SK-N-SH (cell line): ENCODE results near the gene SLBP. TPM values are rescaled to one million over a fixed set of nuclear protein-coding genes. Genes with fewer than 3 reads are reported as not detected.
A peak's percentile ranks its signal among the peaks of the same experiment; 100 is the strongest.

ENCODE experiments used
- CTCF ChIA-PET: fragments of 300-600, 350-600 bp; formaldehyde crosslinking; extraction: SDS; loops from one replicate; lab custom pipeline; 2021; lab: Yijun Ruan, JAX
- POLR2A ChIA-PET: fragments of 350-600 bp; sonication (Branson Sonifier 250); formaldehyde crosslinking; extraction: SDS; loops from one replicate; lab custom pipeline; 2020; ENCODE audit warnings: antibody characterized with exemption, inconsistent platforms; lab: Yijun Ruan, JAX
- DNase-seq: peaks from one replicate; pipeline ENCODE4 v3.0.0; 2012
- H2AFZ ChIP-seq: fragments of 200-600 bp; sonication (generic); 2 replicates; pipeline ENCODE4 v1.8.1; 2016; ENCODE audit warnings: antibody characterized with exemption, mild to moderate bottlenecking, low read depth
- H3F3A ChIP-seq: fragments of 200-600 bp; sonication (generic); replicated peaks from 2 replicates; pipeline ENCODE3; 2016; ENCODE audit warnings: antibody characterized with exemption, mild to moderate bottlenecking; ENCODE audit not compliant: insufficient read depth
- H3K27ac ChIP-seq, 2 experiments: fragments of 200-500 bp in 1 of 2; fragments of 200-600 bp in 1 of 2; sonication (Bioruptor generic) in 1 of 2; sonication (generic), shearing (Covaris generic) in 1 of 2; 2 replicates each; pipeline versions ENCODE4 v1.5.1 to v1.6.1; 2014 to 2016; ENCODE audit warnings: low read depth in 2 of 2, inconsistent platforms in 1 of 2, low read length in 1 of 2, mild to moderate bottlenecking in 1 of 2, mixed read lengths in 1 of 2
- H3K27me3 ChIP-seq: fragments of 200-600 bp; sonication (generic), shearing (Covaris generic); 2 replicates; pipeline ENCODE4 v1.6.1; 2016; ENCODE audit warnings: mixed run types; ENCODE audit not compliant: insufficient read depth
- H3K36me3 ChIP-seq, 2 experiments: fragments of 200-500 bp in 1 of 2; fragments of 200-600 bp in 1 of 2; sonication (Bioruptor generic) in 1 of 2; sonication (generic) in 1 of 2; replicated peaks in 1 of 2; 2 replicates each; pipeline versions ENCODE3 to v1.5.1; 2014 to 2016; ENCODE audit warnings: low read length in 1 of 2, mild to moderate bottlenecking in 1 of 2; ENCODE audit not compliant: insufficient read depth in 2 of 2, control insufficient read depth in 1 of 2
- H3K4me1 ChIP-seq, 2 experiments: fragments of 200-500 bp in 1 of 2; fragments of 200-600 bp in 1 of 2; sonication (Bioruptor generic) in 1 of 2; sonication (generic), shearing (Covaris generic) in 1 of 2; 2 replicates each; pipeline versions ENCODE4 v1.5.1 to v1.6.1; 2014 to 2016; ENCODE audit warnings: low read depth in 1 of 2, low read length in 1 of 2, mixed run types in 1 of 2; ENCODE audit not compliant: insufficient read depth in 2 of 2, control insufficient read depth in 1 of 2
- H3K4me2 ChIP-seq: fragments of 200-600 bp; sonication (generic), shearing (Covaris generic); 2 replicates; pipeline ENCODE4 v1.6.1; 2017; ENCODE audit warnings: mixed run types
- H3K4me3 ChIP-seq, 2 experiments: fragments of 200-500 bp in 1 of 2; fragments of 200-600 bp in 1 of 2; sonication (Bioruptor generic) in 1 of 2; sonication (generic), shearing (Covaris generic) in 1 of 2; 2 replicates each; pipeline versions ENCODE4 v1.5.1 to v1.8.1; 2014 to 2016; ENCODE audit warnings: low read depth in 2 of 2, inconsistent platforms in 1 of 2, low read length in 1 of 2, mild to moderate bottlenecking in 1 of 2, mixed read lengths in 1 of 2, moderate library complexity in 1 of 2
- H3K79me2 ChIP-seq: fragments of 200-600 bp; sonication (generic); 2 replicates; pipeline ENCODE4 v1.8.1; 2017; ENCODE audit warnings: mild to moderate bottlenecking; ENCODE audit not compliant: insufficient read depth
- H3K9ac ChIP-seq: fragments of 200-600 bp; sonication (generic); 2 replicates; pipeline ENCODE4 v1.6.1; 2017; ENCODE audit warnings: mixed run types
- H3K9me2 ChIP-seq: fragments of 200-600 bp; sonication (generic); 2 replicates; pipeline ENCODE4 v1.6.1; 2017; ENCODE audit warnings: mixed run types
- H3K9me3 ChIP-seq: fragments of 200-600 bp; sonication (generic); 2 replicates; pipeline ENCODE4 v1.6.1; 2017; ENCODE audit warnings: mixed run types, mild to moderate bottlenecking, moderate library complexity
- H4K20me1 ChIP-seq: fragments of 200-600 bp; sonication (generic); 2 replicates; pipeline ENCODE4 v1.6.1; 2017; ENCODE audit warnings: mild to moderate bottlenecking, mixed run types; ENCODE audit not compliant: insufficient read depth
- CHD2 ChIP-seq: fragments of 150-350 bp; IDR thresholded peaks from 2 replicates; pipeline ENCODE4 v1.6.1; 2018; ENCODE audit warnings: low read length; ENCODE audit not compliant: partially characterized antibody
- CTCF ChIP-seq: fragments of 200-600 bp; sonication (generic); IDR thresholded peaks from 2 replicates; pipeline ENCODE4 v1.6.1; 2017; ENCODE audit warnings: antibody characterized with exemption, mild to moderate bottlenecking, moderate library complexity
- ELF1 ChIP-seq: IDR thresholded peaks from 2 replicates; pipeline ENCODE4 v1.4.0; 2012
- FOXJ3 ChIP-seq: sonication (generic); formaldehyde crosslinking; IDR thresholded peaks from 2 replicates; pipeline ENCODE4 v1.5.1; 2020; ENCODE audit warnings: mild to moderate bottlenecking, missing genetic modification reagents
- GATA2 ChIP-seq: sonication (generic); formaldehyde crosslinking; IDR thresholded peaks from 2 replicates; pipeline ENCODE4 v1.5.0; 2020; ENCODE audit warnings: mild to moderate bottlenecking, missing genetic modification reagents
- MAX ChIP-seq: IDR thresholded peaks from 2 replicates; pipeline ENCODE4 v1.4.0; 2012; ENCODE audit warnings: low read depth
- NFIC ChIP-seq: IDR thresholded peaks from 2 replicates; pipeline ENCODE4 v1.4.0; 2012; ENCODE audit warnings: borderline replicate concordance
- RCOR1 ChIP-seq: fragments of 150-350 bp; IDR thresholded peaks from 2 replicates; pipeline ENCODE4 v1.6.1; 2017; ENCODE audit warnings: antibody characterized with exemption, low read length
- REST ChIP-seq: IDR thresholded peaks from 2 replicates; pipeline ENCODE4 v1.6.1; 2012; ENCODE audit warnings: mild to moderate bottlenecking, low read depth, low read length, moderate library complexity
- RXRA ChIP-seq: IDR thresholded peaks from 2 replicates; pipeline ENCODE4 v1.4.0; 2012; ENCODE audit warnings: low read depth, mild to moderate bottlenecking, borderline replicate concordance
- SIN3A ChIP-seq: IDR thresholded peaks from 2 replicates; pipeline ENCODE4 v1.6.1; 2012; ENCODE audit warnings: low read depth, mild to moderate bottlenecking, low read length, moderate library complexity, borderline replicate concordance
- SMC3 ChIP-seq: IDR thresholded peaks from 2 replicates; pipeline ENCODE4 v1.6.1; 2012; ENCODE audit warnings: low read depth, low read length, improper control_type of control experiment
- TAF1 ChIP-seq: IDR thresholded peaks from 2 replicates; pipeline ENCODE4 v1.6.1; 2012; ENCODE audit warnings: low read depth, mild to moderate bottlenecking, low read length, moderate library complexity, borderline replicate concordance
- TCF12 ChIP-seq: IDR thresholded peaks from 2 replicates; pipeline ENCODE4 v1.4.0; 2012
- USF1 ChIP-seq: IDR thresholded peaks from 2 replicates; pipeline ENCODE4 v1.4.0; 2012; ENCODE audit warnings: low read depth, borderline replicate concordance
- ZBTB33 ChIP-seq: IDR thresholded peaks from 2 replicates; pipeline ENCODE4 v1.4.0; 2012; ENCODE audit warnings: low read depth, borderline replicate concordance
- WGBS: methylation state at CpG from one replicate; pipeline ENCODE4 v1.1.6; 2017; ENCODE audit warnings: low lambda C conversion rate; 5-methylcytosine and 5-hydroxymethylcytosine counted together
- polyA plus RNA-seq, 3 experiments: library from polyadenylated mRNA; depleted of rRNA; stranded (reverse); fragments of >200 nt; gene quantifications; 2 replicates each; pipeline ENCODE4 v1.2.3, GENCODE V29; 2012

The SLBP gene
- polyA plus RNA-seq, 1 of the 3 experiments (the other 2 are of a cell fraction), result 51.5 TPM

GRCh38 chr4:1756079-1756478 lies 44.0 kb upstream of the SLBP start:
- Histone ChIP-seq H3K9ac (no peak overlapping the region), H2AFZ (no peak overlapping the region), H3K4me1 (peaks cover 0 to 30% of the 10 kb centered on the region in 2 experiments; a peak in 1 of 4 replicates), H3K79me2 (no peaks in the 10 kb centered on the region), H3K9me3 (no peaks in the 10 kb centered on the region), H3K4me2 (no peak overlapping the region), H3F3A (no peaks in the 10 kb centered on the region), H3K4me3 (no peak overlapping the region), H3K36me3 (no peaks in the 10 kb centered on the region), H3K27me3 (no peaks in the 10 kb centered on the region), H3K9me2 (no peaks in the 10 kb centered on the region)
- 81% methylated on average over 5 of the region's 18 CpGs for WGBS
- ChIA-PET POLR2A (no interaction called here), CTCF (interaction anchor here (0.6 to 12.0 kb wide), 5 partner anchors 8 to 143 kb away, joined by 3 to 88 read pairs (median 10); no protein-coding TSS in a partner anchor)
- TF ChIP-seq SIN3A, result no peak
- TF ChIP-seq RXRA, result no peak
- TF ChIP-seq TAF1, result no peak
- TF ChIP-seq NFIC, result no peak
- no peak for TF ChIP-seq CHD2
- no peak for TF ChIP-seq REST
- TF ChIP-seq ELF1, result no peak
- no peak for TF ChIP-seq RCOR1
- no peak for TF ChIP-seq TCF12
- TF ChIP-seq USF1, result no peak
- TF ChIP-seq MAX, result no peak
- TF ChIP-seq GATA2 (CRISPR knock-in tag), result no peak
- TF ChIP-seq SMC3, result no peak
- TF ChIP-seq FOXJ3 (CRISPR knock-in tag), result no peak
- TF ChIP-seq, all 33 proteins: peak for 0
- Histone ChIP-seq H4K20me1 (no peaks in the 10 kb centered on the region), H3K27ac (no peak overlapping the region; a peak in 1 of 4 replicates)
- peak; percentile 63 for DNase-seq

- Histone ChIP-seq H4K20me1 (no peaks in the 10 kb centered on the region), H3K79me2 (no peaks in the 10 kb centered on the region), H3K4me2 (no peak overlapping the region), H3K4me1 (peaks cover 0 to 30% of the 10 kb centered on the region in 2 experiments; a peak in 1 of 4 replicates), H3F3A (no peaks in the 10 kb centered on the region), H3K9ac (no peak overlapping the region), H3K9me2 (no peaks in the 10 kb centered on the region), H3K4me3 (no peak overlapping the region), H3K9me3 (no peaks in the 10 kb centered on the region), H3K27ac (no peak overlapping the region), H3K27me3 (no peaks in the 10 kb centered on the region), H2AFZ (no peak overlapping the region), H3K36me3 (no peaks in the 10 kb centered on the region)
- WGBS, result 88% methylated on average over 11 of the region's 17 CpGs
- ChIA-PET POLR2A (no interaction called here), CTCF (interaction anchor here (1.1 to 12.0 kb wide), 7 partner anchors 9 to 173 kb away, joined by 3 to 88 read pairs (median 8); no protein-coding TSS in a partner anchor)
- no peak for DNase-seq
- TF ChIP-seq CTCF, result no peak
- no peak for TF ChIP-seq FOXJ3 (CRISPR knock-in tag)
- no peak for TF ChIP-seq ZBTB33
Observed at GRCh38 chr4:1755297-1755696, 43.2 kb upstream of the SLBP start.
